ENCODE results near the gene PQBP1. TPM values are rescaled to one million over a fixed set of nuclear protein-coding genes. Genes with fewer than 3 reads are reported as not detected.

Gene PQBP1
- total and polyA plus RNA-seq, 2 donors (not counting 3 experiments of a cell fraction or from before 2014, with no cell fraction given) = 86.3 to 86.8 TPM

GRCh38 chrX:48923771-48924170 is 26.0 kb downstream of the PQBP1 start:
- Histone ChIP-seq H3K79me2 (ENCODE audit: control insufficient read depth, insufficient read depth, low read length) (no peaks in the 10 kb centered on the region), H3K9me3 (replicated peaks; ENCODE audit: control insufficient read depth, insufficient read depth, low read length) (no peaks in the 10 kb centered on the region), H3K4me1 (ENCODE audit: control insufficient read depth, extremely low read depth, insufficient read depth, low read length) (no peaks in the 10 kb centered on the region), H3K9ac (replicated peaks; ENCODE audit: extremely low read depth, insufficient read depth, low read length) (no peak overlapping the region), H3K9me1 (replicated peaks; ENCODE audit: control insufficient read depth, extremely low read depth, insufficient read depth, low read length) (no peaks in the 10 kb centered on the region), H2AFZ (ENCODE audit: low read depth, low read length) (no peak overlapping the region), H3K4me3 (replicated peaks in 1 of 3; ENCODE audit: insufficient read depth in 1 of 3, low read depth in 1 of 3, low read length in 3 of 3) (no peak overlapping the region), H3K27ac (ENCODE audit: insufficient read depth, low read depth, low read length) (no peak overlapping the region), H4K20me1 (replicated peaks; ENCODE audit: control insufficient read depth, extremely low read depth, insufficient read depth, low read length) (no peaks in the 10 kb centered on the region), H3K36me3 (ENCODE audit: control insufficient read depth in 2 of 2, extremely low read depth in 1 of 2, insufficient read depth in 2 of 2, low read length in 2 of 2) (peaks cover 0 to 10% of the 10 kb centered on the region in 2 experiments), H3K27me3 (ENCODE audit: control insufficient read depth in 2 of 2, insufficient read depth in 2 of 2, low read length in 2 of 2) (no peaks in the 10 kb centered on the region), H3K4me2 (ENCODE audit: insufficient read depth, low read length) (no peak overlapping the region)
- DNase-seq (ENCODE audit: low read depth, low spot score) (no peak), FAIRE-seq (no peak)
- ChIA-PET POLR2A (no interaction called here), CTCF (no interaction called here)
- dilution Hi-C loops (cut with MboI; ENCODE audit: extremely low pct_ligation_motif_present, low sequenced_read_pairs) (no loop called here), intact Hi-C loops (cut with micrococcal nuclease) (no loop called here)
- no peak for TF ChIP-seq FOS (IDR thresholded peaks at IDR 0.05; ENCODE audit: borderline replicate concordance, insufficient read depth, low read length)
- TF ChIP-seq JUN (IDR thresholded peaks at IDR 0.05; ENCODE audit: borderline replicate concordance, insufficient read depth, insufficient read length, low read depth) = no peak
- no peak for TF ChIP-seq POLR2A (IDR thresholded peaks at IDR 0.05; ENCODE audit: low read depth, low read length)
- no peak for TF ChIP-seq POLR2AphosphoS5 (IDR thresholded peaks at IDR 0.05; ENCODE audit: insufficient read depth, low read depth, low read length)
- TF ChIP-seq MAX (IDR thresholded peaks at IDR 0.05; ENCODE audit: insufficient read depth, insufficient read length) = no peak
- TF ChIP-seq MYC (IDR thresholded peaks at IDR 0.05; ENCODE audit: low read depth, low read length) = no peak
- TF ChIP-seq EZH2 (IDR thresholded peaks at IDR 0.05; ENCODE audit: borderline replicate concordance, low read depth, low read length, severe bottlenecking) = no peak
- no peak for TF ChIP-seq CTCF (IDR thresholded peaks at IDR 0.05; ENCODE audit: extremely low read depth in 1 of 2, insufficient read depth in 1 of 2, low read depth in 1 of 2, low read length in 2 of 2)
- TF ChIP-seq GATA2 (IDR thresholded peaks at IDR 0.05; ENCODE audit: insufficient read depth, insufficient read length, low read depth, low read length) = no peak
- no TSS peak for BruUV-seq (replicated peaks)

All from endothelial cell of umbilical vein (primary cell).